HG02571 (cell line): ENCODE data around the gene PKIG.

Experiments used
- ATAC-seq: cut with Tn5 transposase; IDR thresholded peaks from one replicate; pipeline ENCODE4 v1.9.1; 2021; ENCODE audit warnings: mild to moderate bottlenecking, moderate library complexity; ENCODE audit not compliant: unreplicated experiment

The PKIG gene

GRCh38 chr20:44615876-44616603 is 33.7 kb downstream of the PKIG start:
- no peak for ATAC-seq

DNA sequence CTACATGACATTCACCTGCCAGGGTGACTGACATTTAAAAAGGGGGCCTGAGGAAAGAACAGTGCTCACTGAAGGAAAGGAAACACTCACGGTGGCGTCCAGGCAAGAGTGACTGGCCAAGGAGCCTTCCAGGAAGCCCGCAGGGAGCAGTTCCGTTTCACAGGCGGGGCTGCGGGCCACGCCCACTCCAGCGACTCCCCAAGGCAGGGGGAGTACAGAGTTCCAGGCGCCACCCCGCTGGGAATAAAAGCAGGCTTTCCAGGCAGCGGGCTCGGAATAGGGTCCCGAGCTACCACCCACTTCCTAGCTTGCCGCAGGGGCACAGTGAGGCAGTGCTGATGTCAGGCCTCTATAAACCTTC is 34.2 kb downstream of the PKIG start:
- ATAC-seq = no peak

DNA sequence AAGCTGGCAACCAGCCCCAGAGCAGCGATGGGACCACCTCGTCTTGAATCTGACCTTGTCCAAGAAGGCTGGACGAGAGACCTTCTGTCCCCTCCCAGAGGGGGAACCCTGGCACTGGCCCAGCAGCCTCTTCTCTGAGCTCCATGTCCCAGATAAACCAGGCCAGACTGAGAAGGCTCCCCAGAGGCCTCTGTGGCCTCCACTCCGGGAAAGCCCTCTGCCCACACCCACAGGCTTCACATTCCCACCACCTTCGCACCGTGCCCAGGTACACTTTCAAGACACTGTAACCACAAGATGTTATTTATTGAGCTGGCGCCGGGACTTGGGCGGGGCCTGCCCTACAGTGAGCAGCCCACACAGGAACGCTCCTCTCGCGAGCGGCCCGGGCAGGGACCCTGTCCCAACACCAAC is 35.9 kb downstream of the PKIG start:
- ATAC-seq = no peak

GRCh38 chr20:44619294-44619693 is 36.9 kb downstream of the PKIG start:
- ATAC-seq = no peak

DNA sequence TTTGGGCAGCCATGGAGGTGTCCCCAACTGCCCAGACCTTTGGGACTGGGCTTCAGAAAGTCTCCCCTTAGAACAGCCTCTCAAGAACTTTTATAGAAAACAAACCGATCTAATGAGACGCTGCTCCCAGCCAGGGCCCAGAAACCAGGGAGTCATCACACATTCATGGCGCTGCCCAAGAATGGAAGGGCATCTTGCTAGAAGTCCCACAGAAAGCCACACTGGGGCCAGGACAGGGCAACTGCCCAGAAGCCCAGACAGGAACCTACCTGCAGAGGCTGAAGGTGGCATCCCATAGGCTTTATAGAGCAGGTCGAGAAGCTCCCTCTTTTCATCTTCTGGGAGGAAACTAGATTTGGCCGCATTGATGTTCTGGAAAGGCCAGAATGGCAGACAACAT is 37.7 kb downstream of the PKIG start:
- no peak for ATAC-seq

DNA sequence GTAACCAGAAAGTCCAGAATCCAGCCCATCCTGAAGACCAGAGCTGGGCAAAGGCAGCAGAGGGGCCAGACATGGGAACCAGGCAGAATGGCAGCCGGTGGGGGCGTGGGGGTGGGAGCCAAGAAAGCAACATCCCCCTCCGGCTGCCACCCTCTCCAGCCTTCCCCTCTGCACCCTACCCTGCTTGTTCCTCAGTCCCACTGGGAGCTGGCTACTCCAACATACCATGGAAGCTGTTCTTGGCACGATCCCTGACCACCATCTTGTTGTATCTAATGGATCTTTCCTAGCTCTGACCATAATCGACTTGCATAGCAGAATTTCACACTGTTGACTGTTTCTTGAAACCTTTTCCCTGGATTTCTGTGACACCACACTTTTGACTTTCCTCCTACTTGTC is 38.9 kb downstream of the PKIG start:
- no peak for ATAC-seq

- no peak for ATAC-seq
Observed at GRCh38 chr20:44621939-44622338, 39.6 kb downstream of the PKIG start.

- ATAC-seq = no peak
Observed at GRCh38 chr20:44622501-44623270, 40.3 kb downstream of the PKIG start.

DNA sequence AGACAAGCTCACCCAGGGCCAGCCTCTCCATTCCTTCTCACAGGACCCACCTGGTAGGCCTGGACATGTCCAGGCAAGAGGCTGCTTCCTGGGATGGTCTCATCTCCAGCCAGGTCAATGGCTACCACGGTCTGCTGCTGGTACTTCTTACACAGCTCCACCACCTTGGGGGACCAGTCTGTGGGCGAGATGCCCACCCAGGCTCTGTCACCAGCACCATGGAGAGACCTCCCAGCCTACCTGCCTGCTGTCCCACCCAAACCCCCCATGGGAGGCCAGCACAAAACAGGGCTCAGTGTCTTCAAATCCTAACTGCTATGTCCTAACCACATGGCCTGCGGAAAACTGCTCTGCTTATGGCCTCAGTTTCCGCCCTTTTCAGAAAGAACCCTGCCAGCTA is 41.8 kb downstream of the PKIG start:
- no peak for ATAC-seq

GRCh38 chr20:44624743-44625271 is 42.4 kb downstream of the PKIG start:
- ATAC-seq = no peak

DNA sequence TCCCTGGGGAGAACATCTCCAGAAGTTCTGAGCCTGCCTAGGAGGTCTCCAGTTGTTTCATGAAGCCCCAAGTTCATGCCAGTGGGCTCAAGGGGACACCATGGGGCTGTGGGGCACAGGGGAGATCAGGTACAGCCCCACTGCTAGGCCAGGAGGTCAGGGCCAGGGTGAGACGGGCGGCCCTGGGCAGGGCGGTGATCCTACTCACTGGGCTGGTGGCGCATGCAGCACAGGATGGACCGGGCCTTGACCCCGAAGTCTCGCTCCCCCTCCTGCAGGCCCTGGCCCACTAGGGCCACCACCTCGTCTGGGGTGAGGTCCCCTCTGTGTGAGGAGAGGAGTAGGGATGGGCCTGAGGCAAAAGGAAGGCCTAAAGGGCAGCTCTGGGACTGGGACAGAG is 43.0 kb downstream of the PKIG start:
- no peak for ATAC-seq

DNA sequence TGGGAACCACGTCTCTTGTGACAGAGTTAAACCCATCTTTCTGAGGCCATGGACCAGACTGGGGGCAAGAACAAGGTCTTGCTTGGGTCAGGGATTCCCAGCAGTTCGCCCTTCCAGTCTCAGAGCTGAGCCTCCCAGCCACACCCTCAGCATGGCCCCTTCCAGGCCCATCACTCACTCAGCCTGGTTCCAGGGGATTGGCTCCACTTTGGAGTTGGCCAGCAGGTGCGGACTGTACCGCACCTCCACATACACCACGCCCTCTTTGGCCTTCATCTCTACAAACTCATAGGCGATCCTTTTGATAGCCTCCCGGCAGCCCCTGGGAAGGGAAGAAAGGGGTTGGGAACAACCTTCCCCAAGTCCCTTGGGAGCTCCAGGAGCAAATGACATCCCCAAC is 43.9 kb downstream of the PKIG start:
- ATAC-seq = no peak

DNA sequence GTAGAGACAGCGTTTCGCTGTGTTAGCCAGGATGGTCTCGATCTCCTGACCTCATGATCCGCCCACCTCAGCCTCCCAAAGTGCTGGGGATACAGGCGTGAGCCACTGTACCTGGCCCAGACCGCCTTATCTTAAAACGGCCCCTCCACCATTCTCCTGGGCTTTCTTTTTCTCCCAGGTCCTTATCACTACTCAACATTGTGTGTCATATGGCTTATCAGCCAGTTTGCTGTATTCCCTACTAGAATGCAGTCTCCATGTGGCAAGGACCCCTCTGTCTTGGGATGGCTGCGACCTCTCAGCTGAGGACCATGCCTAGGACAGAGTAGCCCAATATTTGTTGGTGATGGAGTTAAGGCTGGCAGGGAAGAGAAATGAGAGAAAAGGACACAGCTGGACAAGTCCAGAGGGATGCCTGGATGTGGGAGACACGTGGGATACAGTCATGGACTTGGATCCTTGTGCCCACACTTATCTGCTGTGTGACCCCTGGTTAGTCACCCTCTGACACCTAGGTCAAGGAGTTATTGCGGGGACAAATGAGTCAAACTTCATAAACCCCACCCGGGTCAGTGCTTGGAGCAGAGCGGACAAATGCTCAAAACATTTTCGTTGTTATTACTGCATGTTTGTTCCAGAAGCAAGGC is 45.1 kb downstream of the PKIG start:
- no peak for ATAC-seq

- no peak for ATAC-seq
Observed at GRCh38 chr20:44629017-44629385, 46.6 kb downstream of the PKIG start.

- no peak for ATAC-seq
Observed at GRCh38 chr20:44629542-44629941, 47.2 kb downstream of the PKIG start.

DNA sequence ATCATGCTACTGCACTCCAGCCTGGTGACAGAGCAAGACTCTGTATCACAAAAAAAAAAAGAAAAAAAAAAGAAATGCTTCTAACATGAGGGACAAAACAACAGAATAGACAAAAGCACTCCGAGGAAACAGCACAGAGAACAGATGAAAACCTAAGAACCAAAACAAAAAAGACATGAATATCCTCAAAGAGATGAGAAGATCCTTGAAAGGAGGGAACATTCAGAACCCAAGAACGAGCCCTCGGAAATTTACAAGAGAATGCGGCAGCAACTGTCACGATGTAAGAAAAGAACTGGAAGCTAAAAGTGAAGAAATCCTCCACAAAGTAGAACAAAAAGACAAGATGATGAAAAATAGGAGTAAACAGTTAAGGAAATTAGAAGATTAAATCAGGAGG is 47.9 kb downstream of the PKIG start:
- no peak for ATAC-seq

DNA sequence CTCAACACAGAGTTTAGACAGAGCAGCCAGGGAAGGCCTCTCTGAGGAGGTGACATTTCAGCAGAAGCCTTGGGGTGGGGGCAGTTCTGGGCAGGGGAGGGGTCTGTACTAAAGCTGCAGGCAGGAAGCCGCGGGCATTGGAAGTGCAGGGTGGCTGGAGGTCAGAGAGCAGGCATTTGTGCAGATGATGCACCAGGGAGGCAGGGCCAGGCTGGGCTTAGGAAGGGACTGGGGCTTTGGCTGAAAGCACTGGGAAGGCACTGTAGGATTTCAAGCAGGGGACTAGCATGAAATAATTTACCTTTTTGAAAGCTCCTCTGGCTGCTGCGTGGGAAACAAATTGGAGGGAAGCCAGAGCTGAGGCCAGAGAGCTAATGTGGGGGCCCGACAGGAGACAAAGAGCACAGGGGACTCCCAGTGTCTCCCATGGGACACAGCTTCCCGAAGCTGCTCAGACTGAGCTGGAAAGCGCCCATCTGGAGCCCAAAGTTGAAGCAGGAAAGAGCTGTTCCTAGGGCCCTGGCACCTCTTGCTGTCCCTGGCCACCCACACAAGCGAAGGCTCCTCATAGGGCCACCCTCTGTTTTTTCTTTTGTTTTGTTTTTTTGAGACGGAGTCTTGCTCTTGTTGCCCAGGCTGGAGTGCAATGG is 49.8 kb downstream of the PKIG start:
- no peak for ATAC-seq

DNA sequence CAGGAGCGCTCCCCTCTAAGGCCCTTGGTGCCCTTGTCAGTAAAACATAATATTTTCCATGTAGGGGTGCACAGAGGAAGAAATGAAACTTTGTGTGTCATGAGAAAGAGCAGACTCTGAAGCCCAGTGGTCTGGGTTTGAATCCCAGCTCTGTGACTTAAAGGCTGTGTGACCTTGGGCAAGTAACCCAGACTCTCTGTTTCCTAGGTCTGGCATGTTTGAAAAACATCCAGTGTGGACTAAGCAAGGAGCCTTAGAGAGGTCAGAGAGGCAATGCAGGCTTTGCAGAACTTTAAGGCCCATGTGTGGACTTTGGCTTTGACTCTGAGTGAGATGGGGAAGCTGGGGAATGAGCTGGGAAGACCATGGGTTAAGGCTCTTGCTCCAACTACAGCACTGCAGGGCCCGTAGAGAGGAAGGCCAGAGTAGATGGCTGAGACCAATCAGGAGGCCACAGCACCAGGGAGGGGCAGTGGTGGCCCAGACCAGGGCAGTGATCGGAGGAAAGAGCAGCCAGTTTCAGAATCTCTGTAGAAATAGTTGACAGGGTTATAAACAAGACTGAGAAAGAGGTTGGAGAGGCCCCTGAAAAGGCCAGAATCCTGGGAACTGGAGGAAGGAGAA is 50.9 kb downstream of the PKIG start:
- no peak for ATAC-seq

- no peak for ATAC-seq
Observed at GRCh38 chr20:44633872-44634600, 51.7 kb downstream of the PKIG start.

DNA sequence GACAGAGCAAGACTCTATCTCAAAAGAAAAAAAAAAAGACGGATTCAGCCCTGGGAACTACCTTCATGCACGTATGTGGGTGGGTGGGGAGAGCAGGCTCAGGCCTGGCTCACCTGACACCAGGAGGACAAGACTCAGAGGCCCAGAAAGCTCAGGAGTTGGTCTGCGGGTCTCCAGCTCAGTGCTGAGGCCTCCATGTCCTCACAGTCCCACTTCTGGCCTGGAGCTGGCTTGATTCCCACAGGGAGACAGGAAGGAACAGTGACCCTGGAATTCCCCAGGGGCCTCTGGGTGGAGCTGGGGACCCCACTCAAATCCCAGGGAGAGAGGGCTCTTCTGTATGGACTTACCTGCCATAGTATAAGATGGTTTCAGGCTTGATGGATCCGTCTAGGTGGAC is 53.5 kb downstream of the PKIG start:
- no peak for ATAC-seq
